22Rv1 (cell line): ENCODE measurements around the gene SCN5A.

ENCODE experiments used
- ZFX ChIP-seq: fragments of 450-650 bp; IDR thresholded peaks from 2 replicates; pipeline ENCODE4 v1.6.1; 2017; ENCODE audit warnings: antibody characterized with exemption, borderline replicate concordance
- TF ChIP-seq, protein P1 (sequence below): fragments of 450-650 bp; IDR thresholded peaks from 2 replicates; pipeline ENCODE4 v1.5.1; 2017; ENCODE audit warnings: mild to moderate bottlenecking

GRCh38 chr3:38544926-38545325 lies 104.6 kb downstream of the SCN5A start:
- TF ChIP-seq, protein P1, sequence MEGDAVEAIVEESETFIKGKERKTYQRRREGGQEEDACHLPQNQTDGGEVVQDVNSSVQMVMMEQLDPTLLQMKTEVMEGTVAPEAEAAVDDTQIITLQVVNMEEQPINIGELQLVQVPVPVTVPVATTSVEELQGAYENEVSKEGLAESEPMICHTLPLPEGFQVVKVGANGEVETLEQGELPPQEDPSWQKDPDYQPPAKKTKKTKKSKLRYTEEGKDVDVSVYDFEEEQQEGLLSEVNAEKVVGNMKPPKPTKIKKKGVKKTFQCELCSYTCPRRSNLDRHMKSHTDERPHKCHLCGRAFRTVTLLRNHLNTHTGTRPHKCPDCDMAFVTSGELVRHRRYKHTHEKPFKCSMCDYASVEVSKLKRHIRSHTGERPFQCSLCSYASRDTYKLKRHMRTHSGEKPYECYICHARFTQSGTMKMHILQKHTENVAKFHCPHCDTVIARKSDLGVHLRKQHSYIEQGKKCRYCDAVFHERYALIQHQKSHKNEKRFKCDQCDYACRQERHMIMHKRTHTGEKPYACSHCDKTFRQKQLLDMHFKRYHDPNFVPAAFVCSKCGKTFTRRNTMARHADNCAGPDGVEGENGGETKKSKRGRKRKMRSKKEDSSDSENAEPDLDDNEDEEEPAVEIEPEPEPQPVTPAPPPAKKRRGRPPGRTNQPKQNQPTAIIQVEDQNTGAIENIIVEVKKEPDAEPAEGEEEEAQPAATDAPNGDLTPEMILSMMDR: no peak
- no peak for TF ChIP-seq ZFX
